ENCODE results near the gene SOX5.

The SOX5 gene

DNA sequence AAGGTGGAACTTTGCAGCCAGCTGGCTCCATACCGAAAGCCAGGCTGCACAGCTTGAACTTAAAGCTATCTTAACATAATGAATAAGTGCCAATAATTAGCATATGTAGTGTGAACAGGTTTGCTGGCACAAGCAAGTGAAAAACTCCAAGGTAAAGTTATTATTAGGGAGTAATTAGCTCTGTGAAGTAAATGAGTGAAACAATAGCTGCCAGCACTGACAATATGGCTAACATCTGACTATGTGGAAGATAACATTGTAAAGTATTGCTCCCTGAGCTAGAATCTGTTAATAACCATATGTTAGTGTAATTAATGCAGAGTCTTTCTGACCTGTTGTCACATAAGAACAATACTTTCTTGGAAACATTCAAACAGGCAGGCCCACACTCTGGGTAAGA, 246.4 kb downstream of the SOX5 start:
- in situ Hi-C loops (cut with HindIII; ENCODE audit: low sequenced_read_pairs): no loop called here

DNA sequence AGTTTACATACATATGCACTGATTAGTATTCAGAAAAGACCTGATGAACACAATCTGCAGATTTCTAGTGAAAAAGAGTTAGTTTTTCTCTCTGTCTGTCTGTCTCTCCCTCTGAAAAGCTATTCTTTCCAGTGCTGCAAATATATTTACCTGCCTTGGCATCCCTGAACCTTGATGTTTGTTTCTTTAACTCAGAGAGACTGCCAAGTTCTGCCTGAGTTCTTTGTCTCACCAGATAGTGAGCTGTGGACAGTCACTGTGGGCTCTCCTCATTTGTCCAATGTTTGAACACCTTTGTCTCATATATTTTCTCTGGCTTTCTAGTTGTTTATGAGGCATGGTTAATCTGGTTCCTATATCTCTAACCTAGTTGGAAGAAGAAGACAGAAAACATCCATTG, 250.4 kb downstream of the SOX5 start:
- in situ Hi-C loops (cut with HindIII; ENCODE audit: low sequenced_read_pairs): no loop called here

DNA sequence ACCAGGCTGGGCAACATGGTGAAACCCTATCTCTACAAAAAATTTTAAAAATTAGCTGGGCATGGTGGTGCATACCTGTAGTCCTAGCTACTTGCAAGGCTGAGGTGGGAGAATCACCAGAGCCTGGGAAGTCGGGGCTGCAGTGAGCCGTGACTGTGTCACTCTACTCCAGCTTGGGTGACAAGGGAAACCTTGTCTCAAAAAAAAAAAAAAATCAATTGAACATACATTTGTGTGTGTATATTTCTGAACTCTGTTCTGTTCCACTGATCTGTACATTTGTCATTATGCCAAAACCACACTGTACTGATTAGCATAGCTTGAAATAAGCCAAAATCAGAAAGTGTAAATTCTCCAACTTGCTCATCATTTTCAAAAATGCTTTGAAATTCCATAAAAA, 254.6 kb downstream of the SOX5 start:
- in situ Hi-C loops (cut with HindIII; ENCODE audit: low sequenced_read_pairs): no loop called here

DNA sequence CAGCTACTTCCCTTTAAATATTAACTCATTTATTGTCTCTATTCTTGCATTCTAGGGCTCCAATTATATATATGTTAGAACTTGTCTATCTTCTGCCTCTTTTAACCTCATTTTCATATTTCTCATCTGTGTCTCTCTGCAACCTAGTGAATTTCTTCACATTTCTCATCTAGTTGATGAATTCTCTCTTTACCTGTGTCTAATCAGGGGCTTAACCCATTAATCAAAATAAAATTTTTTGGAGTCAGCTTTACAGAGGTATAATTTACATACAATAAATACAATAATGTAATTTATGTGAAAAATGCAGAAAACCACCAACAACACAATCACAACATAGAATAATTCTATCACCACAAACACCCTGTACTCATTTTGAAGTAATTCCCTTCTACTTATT, 255.2 kb downstream of the SOX5 start:
- in situ Hi-C loops (cut with HindIII; ENCODE audit: low sequenced_read_pairs): no loop called here

- in situ Hi-C loops (cut with HindIII; ENCODE audit: low sequenced_read_pairs): no loop called here
Observed at GRCh38 chr12:23687947-23688346, 261.5 kb downstream of the SOX5 start.

DNA sequence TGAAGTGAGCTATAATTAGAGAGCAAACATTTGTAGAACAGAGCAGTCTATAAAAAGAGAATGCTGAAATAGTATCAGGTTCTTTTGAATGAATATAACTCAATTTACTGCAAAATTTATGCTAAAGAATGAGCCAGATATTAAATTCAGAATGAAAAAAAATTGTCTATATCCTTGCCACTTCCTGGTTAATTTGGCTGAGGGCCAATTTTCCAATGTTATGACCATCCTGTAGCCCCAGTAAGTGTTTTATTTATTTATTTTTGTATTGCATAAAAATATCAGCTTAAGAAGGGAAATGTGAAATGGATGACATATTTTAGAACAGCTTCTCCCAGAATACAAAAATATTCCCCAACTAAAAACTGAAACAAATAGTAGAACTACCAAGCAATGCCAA, 263.4 kb downstream of the SOX5 start:
- in situ Hi-C loops (cut with HindIII; ENCODE audit: low sequenced_read_pairs): no loop called here

DNA sequence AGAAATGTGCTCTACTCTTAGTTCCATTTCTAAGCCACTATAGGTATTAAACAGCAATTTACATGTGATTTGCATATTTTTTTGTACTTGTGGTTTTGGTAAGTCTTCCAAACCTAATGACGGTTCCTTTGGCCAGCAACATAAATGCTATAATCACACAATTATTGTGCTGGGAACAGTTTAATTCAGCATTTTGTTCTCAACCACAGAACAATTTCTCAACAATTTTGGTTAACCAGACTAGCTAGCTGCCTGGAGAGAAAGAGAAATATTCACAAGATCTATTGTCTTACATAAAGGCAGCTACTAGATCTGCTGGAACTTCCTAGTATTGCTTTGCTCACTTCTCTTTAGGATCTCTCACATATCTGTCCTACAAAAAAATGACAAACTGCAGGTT, 265.3 kb downstream of the SOX5 start:
- in situ Hi-C loops (cut with HindIII; ENCODE audit: low sequenced_read_pairs): no loop called here

DNA sequence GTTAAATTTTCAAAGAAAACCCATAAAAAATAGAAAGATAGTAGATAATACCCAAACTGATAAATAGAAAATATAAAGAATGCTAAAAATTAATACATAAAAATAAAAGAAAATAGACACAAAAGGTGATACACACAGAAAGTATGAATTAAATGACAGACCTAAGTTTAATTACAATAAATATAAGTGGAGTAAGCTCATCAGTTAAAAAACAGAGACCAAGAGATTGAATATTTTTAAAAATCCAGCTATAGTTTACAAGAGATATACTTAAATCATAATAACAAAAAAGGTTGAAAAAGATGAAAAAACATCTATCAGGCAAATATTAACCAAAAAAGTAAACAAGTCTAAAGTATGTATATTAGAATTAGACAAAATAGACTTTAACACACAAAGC, 268.2 kb downstream of the SOX5 start:
- in situ Hi-C loops (cut with HindIII; ENCODE audit: low sequenced_read_pairs): no loop called here

DNA sequence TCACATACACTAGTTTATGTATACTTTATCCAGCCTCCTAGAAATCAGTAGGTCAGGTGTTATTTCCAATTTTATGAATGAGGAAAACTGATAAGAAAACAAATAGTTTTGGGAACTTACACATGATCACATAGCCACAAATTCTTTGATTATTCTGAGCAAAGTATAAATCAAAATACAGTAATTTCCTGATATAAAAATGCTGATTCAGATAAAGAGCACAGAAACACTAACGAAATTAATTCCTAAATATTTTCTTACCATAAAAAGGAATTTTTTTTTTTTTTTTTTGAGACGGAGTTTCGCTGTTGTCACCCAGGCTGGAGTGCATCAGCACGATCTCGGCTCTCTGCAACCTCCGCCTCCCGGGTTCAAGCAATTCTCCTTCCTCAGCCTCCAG, 275.4 kb downstream of the SOX5 start:
- in situ Hi-C loops (cut with HindIII; ENCODE audit: low sequenced_read_pairs): no loop called here

- in situ Hi-C loops (cut with HindIII; ENCODE audit: low sequenced_read_pairs): no loop called here
Observed at GRCh38 chr12:23671881-23672280, 277.6 kb downstream of the SOX5 start.

DNA sequence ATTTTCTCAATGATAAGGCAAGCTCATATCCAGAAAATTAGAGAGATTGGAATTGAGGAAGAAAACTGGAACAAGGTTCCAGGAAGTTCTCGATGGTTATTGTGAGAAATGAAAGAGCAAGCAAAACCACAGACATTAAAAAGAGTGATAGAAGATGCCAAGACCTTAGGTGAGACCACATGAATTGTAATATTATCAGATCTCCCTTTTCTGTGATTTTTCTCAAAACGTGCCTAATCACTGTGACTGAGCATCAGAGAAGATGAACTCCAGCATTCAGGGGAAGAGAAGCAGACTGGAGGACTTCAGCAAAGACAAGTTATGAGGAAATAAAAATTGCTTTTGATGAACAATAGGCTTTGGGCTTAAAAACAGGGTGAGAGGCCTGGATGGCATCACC, 278.8 kb downstream of the SOX5 start:
- in situ Hi-C loops (cut with HindIII; ENCODE audit: low sequenced_read_pairs): no loop called here

DNA sequence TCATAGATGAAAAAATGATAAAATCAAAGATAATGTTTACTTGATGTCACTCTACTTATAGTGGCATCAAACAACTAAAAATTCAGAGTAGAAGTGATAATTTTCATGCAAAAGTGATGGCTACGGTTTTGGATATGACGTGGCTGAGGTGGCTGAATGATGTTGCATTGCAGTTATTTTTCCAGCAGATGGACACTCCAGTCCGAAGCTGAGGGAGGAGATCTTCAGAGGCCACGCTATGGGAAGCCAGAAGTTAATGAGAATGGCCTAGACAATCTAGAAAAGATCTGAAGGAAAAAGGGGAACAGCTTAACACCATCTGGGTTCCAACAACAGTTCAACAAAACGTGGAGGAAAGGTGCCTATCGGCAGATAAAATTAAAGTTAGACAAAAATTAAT, 279.8 kb downstream of the SOX5 start:
- in situ Hi-C loops (cut with HindIII; ENCODE audit: low sequenced_read_pairs): no loop called here

- in situ Hi-C loops (cut with HindIII; ENCODE audit: low sequenced_read_pairs): no loop called here
Observed at GRCh38 chr12:23666866-23667265, 282.6 kb downstream of the SOX5 start.

- in situ Hi-C loops (cut with HindIII; ENCODE audit: low sequenced_read_pairs): no loop called here
Observed at GRCh38 chr12:23662966-23663365, 286.5 kb downstream of the SOX5 start.

DNA sequence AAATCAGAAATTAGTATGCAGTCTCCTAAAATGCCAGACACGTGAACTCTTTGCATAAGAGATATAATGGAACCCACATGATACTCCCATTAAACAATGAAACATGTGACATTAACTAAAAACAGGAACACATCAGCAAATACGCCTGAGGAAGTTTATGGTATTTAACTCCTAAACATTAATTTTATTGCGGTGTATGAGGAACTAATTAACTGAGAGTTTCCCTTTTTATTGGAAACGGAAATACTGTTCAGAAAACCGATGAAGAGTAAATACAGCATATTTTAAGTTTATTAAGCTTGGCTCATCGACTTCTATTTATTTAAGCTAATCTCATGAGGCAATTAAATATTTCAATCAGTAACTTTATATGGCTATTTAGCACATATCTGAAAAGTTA, 290.3 kb downstream of the SOX5 start:
- in situ Hi-C loops (cut with HindIII; ENCODE audit: low sequenced_read_pairs): no loop called here

DNA sequence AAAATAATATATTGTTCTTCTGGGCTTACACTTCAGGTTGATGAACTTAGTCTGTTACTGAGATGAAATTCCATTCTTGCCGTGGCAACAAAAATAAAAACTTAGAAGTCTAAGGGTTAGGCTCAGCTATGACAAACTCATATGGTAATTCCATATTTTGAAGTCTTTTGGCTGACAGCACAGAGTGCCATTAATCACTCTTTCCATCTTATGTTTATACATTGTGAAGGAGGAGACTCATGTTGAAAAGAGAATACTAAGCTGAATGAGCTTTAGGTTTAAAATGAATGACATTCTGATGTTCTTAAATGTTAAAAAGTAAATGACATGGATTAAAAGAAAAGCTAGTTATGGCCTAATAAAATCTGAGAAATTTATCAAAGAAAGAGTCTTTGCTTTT, 291.9 kb downstream of the SOX5 start:
- in situ Hi-C loops (cut with HindIII; ENCODE audit: low sequenced_read_pairs): no loop called here

DNA sequence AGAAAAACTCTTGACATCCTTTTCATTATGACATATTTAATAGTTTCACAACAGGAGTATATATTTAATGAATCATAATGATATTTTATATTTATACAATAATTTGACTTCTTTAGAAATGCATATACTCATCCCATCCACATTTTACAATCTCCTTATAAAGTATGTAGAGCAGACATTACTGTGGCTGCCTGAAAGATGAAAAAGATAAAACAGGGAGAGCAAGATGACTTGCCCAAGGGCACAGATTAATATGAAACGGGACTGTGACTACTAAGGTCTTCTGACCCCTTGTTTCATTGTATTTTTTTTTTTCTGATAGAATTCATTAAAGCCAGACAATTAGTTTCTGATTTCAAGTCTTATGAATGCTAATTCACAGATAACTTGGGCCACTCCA, 293.6 kb downstream of the SOX5 start:
- in situ Hi-C loops (cut with HindIII; ENCODE audit: low sequenced_read_pairs): no loop called here

DNA sequence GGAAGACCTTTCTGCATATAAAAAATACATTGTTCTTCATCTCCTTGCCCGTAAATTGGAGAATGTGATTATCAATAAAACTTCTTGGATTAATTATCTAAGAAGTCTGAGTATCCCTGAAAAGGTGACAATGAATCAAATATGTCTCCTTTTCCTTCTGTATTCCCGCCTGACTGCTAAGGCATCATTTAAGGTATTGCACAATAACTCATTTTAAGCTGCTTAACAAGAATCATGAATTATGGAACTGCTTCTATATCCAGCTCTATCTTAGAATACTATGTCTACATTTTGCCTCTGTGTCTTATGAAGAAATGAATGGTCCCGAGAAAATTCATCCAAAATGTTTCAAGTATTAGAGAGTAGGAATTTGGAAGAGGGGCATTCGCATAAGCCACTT, 294.4 kb downstream of the SOX5 start:
- in situ Hi-C loops (cut with HindIII; ENCODE audit: low sequenced_read_pairs): no loop called here

GRCh38 chr12:23648546-23648945, 300.9 kb downstream of the SOX5 start:
- in situ Hi-C loops (cut with HindIII; ENCODE audit: low sequenced_read_pairs): no loop called here

DNA sequence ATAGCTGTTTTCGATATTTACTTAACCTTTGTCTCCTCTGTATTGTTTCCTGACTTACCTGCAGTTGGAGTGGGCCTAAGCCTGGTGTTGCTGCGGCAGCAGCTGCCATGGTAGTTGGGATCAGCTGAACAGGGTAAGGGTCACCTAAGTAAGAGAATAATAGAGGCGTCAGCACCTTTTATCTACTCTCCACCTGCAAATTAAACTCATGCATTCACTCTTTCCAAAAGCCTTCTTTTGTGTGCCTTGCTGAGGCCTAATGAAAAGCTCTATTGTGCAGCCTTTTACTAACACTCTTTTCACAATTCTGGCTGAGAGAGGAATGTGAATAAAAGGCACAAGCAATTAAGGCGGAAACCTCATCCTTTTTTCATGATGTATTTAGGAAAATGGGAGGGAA, 308.7 kb downstream of the SOX5 start:
- in situ Hi-C loops (cut with HindIII; ENCODE audit: low sequenced_read_pairs): no loop called here

DNA sequence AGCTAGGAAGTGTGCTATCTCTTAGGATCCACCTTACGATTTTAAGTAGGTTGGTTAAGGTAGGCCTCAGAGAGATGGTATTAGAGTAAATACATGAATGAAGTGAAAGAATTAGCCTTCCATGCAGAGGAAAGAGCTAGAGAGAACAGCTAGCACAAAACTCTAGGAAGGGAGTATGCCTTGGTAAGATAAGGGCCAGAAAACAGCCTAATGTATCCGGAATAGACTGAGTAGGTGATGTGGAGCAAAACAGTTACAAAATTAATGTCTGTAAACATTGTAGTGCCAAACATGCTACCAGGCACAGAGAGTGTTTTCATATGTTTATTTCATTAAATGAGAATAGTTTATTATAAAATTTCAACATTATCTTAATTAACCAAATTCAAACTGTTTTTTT, 315.1 kb downstream of the SOX5 start:
- in situ Hi-C loops (cut with HindIII; ENCODE audit: low sequenced_read_pairs): no loop called here

- in situ Hi-C loops (cut with HindIII; ENCODE audit: low sequenced_read_pairs): no loop called here
Observed at GRCh38 chr12:23631786-23632377, 317.6 kb downstream of the SOX5 start.

DNA sequence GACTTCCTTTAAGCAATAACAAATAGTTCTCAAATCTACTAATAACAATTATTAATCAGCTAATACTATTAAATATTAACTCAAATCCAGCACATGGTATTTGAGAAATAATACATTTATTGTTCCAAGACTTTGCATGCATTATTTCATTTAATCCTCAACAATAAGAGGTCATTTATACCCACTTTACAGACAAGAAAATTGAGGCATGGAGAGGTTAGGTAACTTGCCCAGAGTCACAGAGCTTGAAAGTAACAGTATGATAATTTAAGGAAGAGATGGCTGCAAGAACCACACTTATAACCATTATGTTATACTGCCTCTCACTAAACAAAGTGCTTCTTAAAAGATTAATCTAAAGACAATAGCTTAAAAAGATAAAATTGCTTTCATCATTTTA, 318.9 kb downstream of the SOX5 start:
- in situ Hi-C loops (cut with HindIII; ENCODE audit: low sequenced_read_pairs): no loop called here

DNA sequence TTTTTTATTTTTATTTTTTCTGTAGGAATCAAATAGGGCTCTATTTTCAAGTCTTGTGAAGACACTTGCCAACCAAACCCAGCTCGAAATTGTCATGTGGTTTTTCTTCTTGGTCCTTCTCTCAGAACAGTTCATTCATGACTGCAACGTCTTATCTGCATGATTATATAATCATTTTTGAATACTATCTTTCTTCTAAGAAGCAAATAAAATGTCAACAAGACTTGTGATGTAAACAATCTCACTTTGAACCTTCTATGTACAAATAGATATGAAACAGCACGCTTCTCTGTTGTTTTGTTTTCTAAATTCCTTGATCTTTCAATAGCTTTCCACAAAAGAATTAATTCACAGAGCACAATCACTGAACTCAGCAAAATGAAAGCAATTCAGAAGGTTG, 320.7 kb downstream of the SOX5 start:
- in situ Hi-C loops (cut with HindIII; ENCODE audit: low sequenced_read_pairs): no loop called here
